OCI-LY7 (cell line): ENCODE data around the gene MPLKIP. TPM values are rescaled to one million over a fixed set of nuclear protein-coding genes. Genes with fewer than 3 reads are reported as not detected.
"Not testable (repeated sequence)": the region's sequence is repeated elsewhere in the genome, so short reads cannot be mapped to it uniquely, and the experiment has no call there.

ENCODE experiments used
- BruUV-seq: library from RNA; stranded (reverse); fragments of 400-500 nt; replicated peaks from 2 replicates; lab custom pipeline; 2021; lab: Mats Ljungman, UMichigan
- CTCF ChIA-PET: fragments of 300-600 bp; sonication (Branson Sonifier 250); formaldehyde crosslinking; loops from one replicate; lab custom pipeline; 2022; ENCODE audit warnings: antibody characterized with exemption; ENCODE audit not compliant: unreplicated experiment; lab: Charles Lee
- POLR2A ChIA-PET: fragments of 300-600 bp; sonication (Branson Sonifier 250); formaldehyde crosslinking; loops from one replicate; lab custom pipeline; 2022; ENCODE audit warnings: antibody characterized with exemption; lab: Charles Lee
- DNase-seq: peaks from one replicate; pipeline ENCODE4 v3.0.0-alpha.2; 2015; ENCODE audit warnings: low spot score
- H2AFZ ChIP-seq: fragments of 200-600 bp; sonication (generic), shearing (Covaris generic); 2 replicates; pipeline ENCODE4 v1.6.1; 2014; ENCODE audit warnings: mild to moderate bottlenecking, antibody characterized with exemption, low read length, moderate library complexity
- H3K27ac ChIP-seq: fragments of 200-600 bp; sonication (generic); 2 replicates; pipeline ENCODE4 v1.5.1; 2014; ENCODE audit warnings: mixed run types, low read depth, mild to moderate bottlenecking, moderate library complexity, low read length, inconsistent platforms; ENCODE audit not compliant: poor library complexity, severe bottlenecking
- H3K36me3 ChIP-seq: fragments of 200-600 bp; sonication (generic); 2 replicates; pipeline ENCODE4 v1.6.1; 2014; ENCODE audit warnings: mild to moderate bottlenecking, antibody characterized with exemption, low read length, moderate library complexity, mixed read lengths; ENCODE audit not compliant: insufficient read depth
- H3K4me1 ChIP-seq: fragments of 200-600 bp; sonication (generic); 2 replicates; pipeline ENCODE4 v1.5.1; 2014; ENCODE audit warnings: mild to moderate bottlenecking, low read length; ENCODE audit not compliant: insufficient read depth, poor library complexity, severe bottlenecking
- H3K4me2 ChIP-seq: fragments of 200-600 bp; sonication (generic); 2 replicates; pipeline ENCODE4 v1.6.1; 2014; ENCODE audit warnings: mild to moderate bottlenecking, low read length
- H3K4me3 ChIP-seq: fragments of 200-600 bp; sonication (generic); 2 replicates; pipeline ENCODE4 v1.5.1; 2014; ENCODE audit warnings: mild to moderate bottlenecking, low read depth, low read length; ENCODE audit not compliant: poor library complexity, severe bottlenecking
- H3K79me2 ChIP-seq: fragments of 200-600 bp; sonication (generic); 2 replicates; pipeline ENCODE4 v1.6.1; 2016; ENCODE audit warnings: low read depth, mild to moderate bottlenecking, low read length, moderate library complexity, mixed read lengths; ENCODE audit not compliant: insufficient read depth
- H3K9me2 ChIP-seq: fragments of 200-600 bp; sonication (generic); 2 replicates; pipeline ENCODE4 v1.6.1; 2016; ENCODE audit warnings: mild to moderate bottlenecking, low read length, mixed read lengths; ENCODE audit not compliant: insufficient read depth
- H3K9me3 ChIP-seq: fragments of 200-600 bp; sonication (generic); 2 replicates; pipeline ENCODE4 v1.6.1; 2014; ENCODE audit warnings: mild to moderate bottlenecking, mixed run types, low read length, mixed read lengths
- H4K20me1 ChIP-seq: fragments of 200-600 bp; sonication (generic); 2 replicates; pipeline ENCODE4 v1.6.1; 2014; ENCODE audit warnings: mild to moderate bottlenecking, antibody characterized with exemption, low read length, moderate library complexity, mixed read lengths; ENCODE audit not compliant: insufficient read depth
- CTCF ChIP-seq: fragments of 200-600 bp; sonication (generic); conservative IDR thresholded peaks from 2 replicates; pipeline ENCODE4 v1.5.1; 2014; ENCODE audit warnings: mild to moderate bottlenecking, antibody characterized with exemption, low read length, moderate library complexity, mixed read lengths
- EZH2phosphoT487 ChIP-seq: fragments of 200-600 bp; sonication (generic); IDR thresholded peaks from 2 replicates; pipeline ENCODE4 v1.6.1; 2018; ENCODE audit warnings: low read depth, borderline replicate concordance, mild to moderate bottlenecking, mixed run types, antibody characterized with exemption, low read length, moderate library complexity, mixed read lengths
- intact Hi-C: fragments of 100-400 bp; cut with micrococcal nuclease; formaldehyde crosslinking; loops from one replicate; pipeline ENCODE4 v1.10.0; 2022; ENCODE audit not compliant: unreplicated experiment
- total RNA-seq, 2 experiments: library from RNA; depleted of rRNA in 1 of 2; stranded (reverse); fragments of >200 nt in 1 of 2; shearing (Covaris generic) in 1 of 2; gene quantifications; 2 replicates each; pipeline ENCODE4 v1.2.3, GENCODE V29; 2014 to 2022

Gene MPLKIP
- total RNA-seq, 2 experiments from 2014 or later, result 44.1 to 46.3 TPM

GRCh38 chr7:40156988-40157387 is 22.6 kb upstream of the MPLKIP start:
- Histone ChIP-seq H4K20me1 (no peaks in the 10 kb centered on the region), H3K4me1 (no peaks in the 10 kb centered on the region), H3K9me3 (no peaks in the 10 kb centered on the region), H3K4me2 (no peak overlapping the region), H3K79me2 (no peaks in the 10 kb centered on the region), H3K4me3 (no peak overlapping the region), H3K9me2 (no peaks in the 10 kb centered on the region), H3K36me3 (no peaks in the 10 kb centered on the region), H3K27ac (no peak overlapping the region), H2AFZ (no peak overlapping the region)
- no peak for TF ChIP-seq CTCF
- no peak for TF ChIP-seq EZH2phosphoT487
- DNase-seq, result no peak
- no TSS peak for BruUV-seq
- intact Hi-C loops, result no loop called here
- POLR2A ChIA-PET, result no interaction called here
- CTCF ChIA-PET, result no interaction called here

- no TSS peak for BruUV-seq
- H3K4me1 ChIP-seq, result no peaks in the 10 kb centered on the region
- no peaks in the 10 kb centered on the region for H3K9me2 ChIP-seq
- no peaks in the 10 kb centered on the region for H3K36me3 ChIP-seq
- ChIA-PET POLR2A (no interaction called here), CTCF (no interaction called here)
- no peak overlapping the region for H2AFZ ChIP-seq
- H3K4me2 ChIP-seq, result no peak overlapping the region
- DNase-seq, result no peak
- no peak overlapping the region for H3K27ac ChIP-seq
- H3K79me2 ChIP-seq, result no peaks in the 10 kb centered on the region
- no peak for TF ChIP-seq EZH2phosphoT487
- no peak for TF ChIP-seq CTCF
- no peaks in the 10 kb centered on the region for H3K9me3 ChIP-seq
- no peaks in the 10 kb centered on the region for H4K20me1 ChIP-seq
- intact Hi-C loops, result no loop called here
- H3K4me3 ChIP-seq, result no peak overlapping the region
These were observed 17.1 kb upstream of the MPLKIP start for GRCh38 chr7:40151504-40151903.

GRCh38 chr7:40148671-40149070 is 14.2 kb upstream of the MPLKIP start:
- no peak for DNase-seq
- ChIA-PET POLR2A (interaction anchor here (0.8 to 0.9 kb wide), 2 partner anchors 11 to 208 kb away, joined by 3 to 4 read pairs; no protein-coding TSS in a partner anchor), CTCF (no interaction called here)
- no peaks in the 10 kb centered on the region for H3K4me1 ChIP-seq
- no peak overlapping the region for H3K4me2 ChIP-seq
- intact Hi-C loops, result no loop called here
- no peaks in the 10 kb centered on the region for H3K9me2 ChIP-seq
- no peak overlapping the region for H3K27ac ChIP-seq
- no peak overlapping the region for H3K4me3 ChIP-seq
- no peaks in the 10 kb centered on the region for H3K9me3 ChIP-seq
- TF ChIP-seq EZH2phosphoT487, result no peak
- TF ChIP-seq CTCF, result no peak
- no peaks in the 10 kb centered on the region for H3K36me3 ChIP-seq
- no peaks in the 10 kb centered on the region for H3K79me2 ChIP-seq
- no peak overlapping the region for H2AFZ ChIP-seq
- BruUV-seq, result no TSS peak
- no peaks in the 10 kb centered on the region for H4K20me1 ChIP-seq

DNA sequence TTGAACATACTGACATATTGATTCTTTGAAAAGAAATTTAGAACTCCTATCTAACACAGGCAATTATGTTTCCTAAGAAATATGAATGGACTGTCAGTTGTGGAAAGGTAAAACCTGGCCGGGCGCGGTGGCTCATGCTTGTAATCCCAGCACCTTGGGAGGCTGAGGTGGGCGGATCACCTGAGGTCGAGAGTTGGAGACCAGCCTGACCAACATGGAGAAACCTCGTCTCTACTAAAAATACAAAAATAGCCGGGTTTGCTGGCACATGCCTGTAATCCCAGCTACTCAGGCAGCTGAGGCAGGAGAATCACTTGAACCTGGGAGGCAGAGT is 13.8 kb upstream of the MPLKIP start:
- CTCF ChIA-PET, H3K9me3 ChIP-seq, DNase-seq, H3K4me1 ChIP-seq, intact Hi-C loops, H3K4me3 ChIP-seq, H3K27ac ChIP-seq, BruUV-seq, H4K20me1 ChIP-seq, H2AFZ ChIP-seq, H3K4me2 ChIP-seq, H3K36me3 ChIP-seq, POLR2A ChIA-PET, H3K79me2 ChIP-seq, H3K9me2 ChIP-seq: not testable (repeated sequence)
